GM18858 (cell line): Measurements from ENCODE around the gene AGBL4.

Source experiments
- ATAC-seq: cut with Tn5 transposase; IDR thresholded peaks from one replicate; pipeline ENCODE4 v1.9.1; 2021; ENCODE audit not compliant: unreplicated experiment

AGBL4 gene

DNA sequence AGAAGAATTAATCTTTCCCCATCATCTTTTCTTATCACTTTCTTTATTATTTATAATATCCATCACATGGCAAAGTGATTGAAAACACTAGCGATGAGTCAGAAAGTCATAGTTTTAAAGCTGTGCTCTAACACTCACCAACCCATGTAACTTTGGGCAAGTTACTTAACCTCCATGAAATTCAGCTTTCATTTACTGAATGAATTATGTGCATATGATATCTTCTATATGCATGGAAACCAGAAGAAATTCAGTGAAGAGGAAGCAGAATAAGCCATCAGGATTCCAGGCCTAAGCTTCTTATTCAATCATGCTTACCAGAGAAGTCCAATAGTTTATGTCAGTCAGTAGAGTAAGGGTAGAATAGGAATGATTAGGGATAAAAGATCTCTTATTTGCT is 300.1 kb downstream of the AGBL4 start:
- no peak for ATAC-seq

DNA sequence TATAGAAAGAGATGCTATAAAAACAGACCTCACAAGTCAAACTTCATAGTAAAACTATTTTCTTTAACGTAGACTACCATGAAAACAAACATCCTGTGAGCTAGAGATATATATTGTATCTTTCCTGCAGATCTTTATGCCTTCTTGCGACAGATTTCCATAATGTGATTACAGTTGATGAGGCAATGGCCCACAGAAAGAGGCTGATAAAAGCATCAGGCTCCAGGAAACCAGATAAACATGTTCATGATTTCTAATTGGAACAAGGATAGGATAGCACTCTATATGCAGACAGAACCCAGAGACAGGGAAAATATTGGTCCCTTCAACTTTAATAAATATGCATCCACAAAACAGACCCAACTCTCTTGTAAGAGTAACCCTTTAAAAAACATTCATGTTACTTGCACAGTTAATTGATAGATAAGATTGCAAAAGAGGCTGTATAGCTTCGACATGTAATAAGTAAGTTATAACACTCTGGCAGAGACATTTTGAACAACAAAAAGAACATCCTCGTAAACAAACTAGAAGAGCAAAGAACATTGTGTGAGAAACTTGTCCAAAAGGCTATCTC is 329.4 kb downstream of the AGBL4 start:
- no peak for ATAC-seq

DNA sequence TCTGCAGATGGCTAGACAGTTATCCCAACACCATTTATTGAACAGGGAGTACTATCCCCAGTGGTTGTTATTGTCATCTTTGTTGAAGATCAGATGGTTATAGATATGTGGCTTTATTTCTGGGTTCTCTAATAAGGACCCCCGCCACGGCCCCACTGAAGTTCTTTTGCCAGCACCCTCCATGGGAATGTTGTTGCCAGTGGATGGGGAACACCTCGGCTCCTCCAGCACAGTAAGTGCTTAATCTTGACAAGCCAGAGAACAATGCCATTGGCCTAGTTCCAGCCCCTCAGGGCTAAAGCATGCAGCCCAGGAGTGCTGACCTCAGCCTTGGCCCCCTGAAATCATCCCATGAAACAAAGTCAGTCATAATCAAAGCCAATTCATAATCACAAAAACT is 337.6 kb downstream of the AGBL4 start:
- no peak for ATAC-seq

DNA sequence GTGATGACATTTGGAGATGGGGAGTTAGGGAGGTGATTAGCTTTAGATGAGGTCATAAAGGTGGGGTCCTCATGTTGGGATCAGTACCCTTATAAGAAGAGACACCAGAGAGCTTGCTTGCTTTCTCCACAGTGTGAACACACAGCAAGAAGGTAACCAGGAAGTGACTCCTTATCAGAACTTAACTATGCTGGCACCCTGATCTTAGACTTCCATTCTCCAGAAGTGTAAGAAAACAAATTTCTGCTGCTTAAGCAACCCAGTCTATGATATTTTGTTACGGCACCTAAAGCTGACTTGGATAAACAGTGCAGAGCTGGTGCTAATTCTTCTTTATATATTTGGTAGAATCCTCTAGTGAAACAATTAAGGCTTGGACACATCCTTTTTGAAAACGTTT is 346.0 kb downstream of the AGBL4 start:
- ATAC-seq, result no peak

DNA sequence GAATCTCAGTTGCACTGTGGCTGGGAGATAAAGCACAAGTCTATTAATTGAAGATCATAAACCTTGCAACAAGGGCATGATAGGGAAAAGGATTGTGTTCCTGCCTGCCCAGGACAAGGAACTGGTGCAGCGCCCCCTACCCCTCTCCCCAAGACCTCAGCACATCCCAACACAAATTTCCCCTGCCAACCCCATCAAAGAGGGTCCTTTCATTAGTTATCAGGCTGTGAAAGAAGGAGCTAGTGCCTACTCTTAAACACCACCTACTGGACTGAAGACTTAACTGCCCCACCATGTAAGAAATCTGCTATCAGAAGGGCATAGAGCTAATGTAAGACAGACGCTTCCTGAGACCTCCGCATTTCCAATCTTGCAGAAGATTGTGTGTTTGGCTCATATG is 372.6 kb downstream of the AGBL4 start:
- no peak for ATAC-seq

DNA sequence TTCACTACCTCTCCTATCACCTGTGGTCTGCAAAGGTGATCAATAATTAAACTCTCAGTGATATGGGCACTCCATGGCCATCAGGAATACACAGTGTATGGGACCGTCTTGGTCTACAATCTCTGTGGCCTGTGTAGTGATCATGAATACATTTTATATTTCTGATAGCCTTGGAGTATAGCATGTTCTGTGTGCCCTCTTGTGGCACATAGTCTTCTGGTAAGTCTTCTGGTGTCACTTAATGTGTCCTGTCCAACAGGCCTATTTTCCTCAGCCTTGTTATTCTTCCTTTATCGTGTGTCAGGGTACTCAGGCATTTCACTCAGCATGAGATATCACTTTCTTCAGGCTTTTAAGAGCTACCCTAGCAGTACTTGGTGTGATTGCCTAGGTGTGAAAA is 393.6 kb downstream of the AGBL4 start:
- ATAC-seq, result no peak

DNA sequence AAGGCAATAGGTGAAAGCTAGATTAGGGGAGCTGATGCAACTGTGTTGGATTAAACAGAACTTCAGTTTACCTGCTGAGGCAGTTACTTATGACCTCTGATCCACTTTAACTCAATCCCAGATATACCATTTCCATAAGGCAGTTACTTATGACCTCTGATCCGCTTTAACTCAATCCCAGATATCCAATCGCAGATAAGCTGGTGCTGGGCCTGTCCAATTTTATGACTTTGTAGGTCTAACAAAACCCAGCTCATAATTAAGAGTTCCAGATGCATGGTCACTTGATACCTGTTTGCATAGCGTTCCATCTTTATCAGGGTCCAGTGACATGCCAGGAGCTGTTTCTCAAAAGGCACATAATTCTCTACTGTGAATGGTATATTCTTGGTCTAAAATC is 396.0 kb downstream of the AGBL4 start:
- no peak for ATAC-seq

DNA sequence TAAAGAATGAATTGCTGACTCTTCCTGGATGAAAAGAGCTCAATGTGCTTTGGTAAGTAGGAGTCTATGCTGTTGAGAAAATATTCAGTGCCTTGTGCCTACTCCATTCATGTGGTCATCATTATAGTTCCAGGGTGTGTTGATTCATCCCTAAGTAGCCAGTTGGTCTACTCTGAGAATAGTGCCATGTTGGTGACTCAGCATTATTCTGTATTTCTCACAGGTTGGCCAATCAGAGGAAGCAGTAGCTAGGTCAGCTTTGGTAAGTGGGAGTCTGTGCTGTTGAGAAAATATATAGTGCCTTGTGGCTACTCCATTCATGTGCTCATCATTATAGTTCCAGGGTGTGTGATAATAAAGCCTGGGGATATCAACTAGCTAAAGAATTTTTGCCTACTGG is 397.3 kb downstream of the AGBL4 start:
- no peak for ATAC-seq

DNA sequence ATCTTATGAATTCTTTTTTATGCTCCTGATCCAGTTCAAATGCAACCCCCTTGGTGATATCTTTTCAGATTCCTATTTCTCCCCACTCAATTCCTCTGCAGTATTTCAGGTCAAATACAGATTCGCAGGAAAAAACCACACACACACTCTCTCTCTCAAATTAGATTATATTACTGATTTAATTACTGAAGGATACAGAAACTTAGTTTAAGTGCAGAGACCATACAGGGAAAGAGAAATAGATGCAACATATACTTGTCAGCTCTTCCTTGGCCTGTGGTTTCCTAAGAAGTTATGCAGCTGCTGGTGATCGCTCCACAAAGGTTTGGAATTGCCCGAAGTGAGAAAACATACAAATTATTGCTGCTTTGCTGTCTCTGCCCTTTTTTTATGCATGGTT is 400.9 kb downstream of the AGBL4 start:
- ATAC-seq, result no peak

DNA sequence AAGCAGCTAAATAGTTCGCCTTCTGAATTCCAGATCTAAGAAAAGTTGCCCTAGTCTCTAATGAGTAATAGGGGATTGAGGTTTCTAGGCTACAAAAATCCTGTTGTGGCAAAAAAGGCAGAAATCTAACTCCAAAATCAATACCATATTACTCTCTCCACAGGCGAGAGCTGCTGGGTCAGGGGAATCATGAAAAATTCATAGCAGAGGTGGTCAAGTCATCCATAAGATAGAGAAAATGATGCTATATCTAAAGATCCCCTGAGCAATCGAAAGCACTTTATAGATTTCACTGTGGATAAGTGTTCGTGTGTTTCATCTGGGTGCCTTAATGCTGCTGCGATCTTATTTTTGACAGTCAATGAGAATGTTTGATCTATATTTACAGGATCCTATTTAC is 417.7 kb downstream of the AGBL4 start:
- ATAC-seq, result no peak

DNA sequence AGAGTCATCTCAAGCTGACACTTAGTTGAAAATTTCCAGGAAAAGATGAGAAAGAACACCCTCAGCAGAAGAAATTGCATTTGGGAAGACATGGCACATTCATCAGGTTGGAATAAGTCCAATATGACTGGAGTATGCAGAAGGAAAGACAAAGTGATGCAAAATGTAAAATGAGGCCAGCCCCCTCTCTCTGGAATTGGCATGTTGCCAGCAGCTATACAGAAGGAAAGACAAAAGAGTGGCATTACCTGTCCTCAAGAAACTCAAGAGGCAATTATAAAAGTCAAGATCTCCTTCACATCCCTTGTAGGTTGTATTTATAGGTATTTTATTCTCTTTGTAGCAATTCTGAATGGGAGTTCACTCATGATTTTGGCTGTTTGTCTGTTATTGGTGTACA is 426.3 kb downstream of the AGBL4 start:
- no peak for ATAC-seq

DNA sequence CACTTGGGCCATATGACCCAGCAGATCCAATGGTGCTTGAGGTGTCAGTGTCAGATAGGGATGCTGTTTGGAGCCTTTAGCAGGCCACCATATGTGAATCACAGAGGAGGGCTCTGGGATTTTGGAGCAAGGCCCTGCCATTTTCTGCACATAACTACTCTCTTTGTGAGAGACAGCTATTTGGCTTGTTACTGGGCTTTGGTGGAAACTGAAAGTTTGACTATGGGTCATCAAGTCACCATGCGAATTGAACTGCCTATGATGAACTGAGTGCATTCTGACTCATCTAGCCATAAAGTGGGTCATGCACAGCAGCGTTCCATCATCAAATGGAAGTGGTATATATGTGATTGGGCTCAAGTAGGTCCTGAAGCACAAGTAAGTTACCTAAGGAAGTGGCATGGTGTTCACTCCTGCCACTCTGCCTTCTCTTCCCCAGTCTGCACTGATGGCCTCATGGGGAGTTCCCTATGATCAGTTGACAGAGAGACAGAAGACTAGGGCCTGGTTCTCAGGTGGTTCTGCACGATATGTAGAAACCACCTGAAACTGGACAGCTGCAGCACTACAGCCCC is 447.3 kb downstream of the AGBL4 start:
- no peak for ATAC-seq

DNA sequence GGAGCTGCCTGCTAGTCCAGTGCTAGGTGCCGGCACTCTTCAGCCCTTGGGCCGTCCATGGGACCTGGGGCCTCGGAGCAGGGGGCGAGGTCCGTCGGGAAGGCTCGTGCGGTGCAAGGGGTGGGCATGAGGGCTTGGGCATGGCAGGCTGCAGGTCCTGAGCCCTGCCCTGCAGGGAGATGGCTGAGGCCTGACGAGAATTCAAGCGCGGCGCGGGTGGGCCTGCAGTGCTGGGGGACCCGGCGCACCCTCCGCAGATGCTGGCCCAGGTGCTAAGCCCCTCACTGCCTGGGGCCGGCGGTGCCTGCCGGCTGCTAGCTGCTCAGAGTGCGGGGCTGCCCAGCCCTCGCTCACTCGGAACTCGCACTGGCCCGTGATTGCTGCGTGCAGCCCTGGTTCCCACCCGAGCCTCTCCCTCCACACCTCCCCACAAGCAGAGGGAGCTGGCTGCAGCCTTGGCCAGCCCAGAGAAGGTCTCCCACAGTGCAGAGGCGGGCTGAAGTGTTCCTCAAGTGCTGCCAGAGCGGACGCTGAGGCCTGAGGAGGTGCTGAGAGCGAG is 467.0 kb downstream of the AGBL4 start:
- ATAC-seq, result no peak

DNA sequence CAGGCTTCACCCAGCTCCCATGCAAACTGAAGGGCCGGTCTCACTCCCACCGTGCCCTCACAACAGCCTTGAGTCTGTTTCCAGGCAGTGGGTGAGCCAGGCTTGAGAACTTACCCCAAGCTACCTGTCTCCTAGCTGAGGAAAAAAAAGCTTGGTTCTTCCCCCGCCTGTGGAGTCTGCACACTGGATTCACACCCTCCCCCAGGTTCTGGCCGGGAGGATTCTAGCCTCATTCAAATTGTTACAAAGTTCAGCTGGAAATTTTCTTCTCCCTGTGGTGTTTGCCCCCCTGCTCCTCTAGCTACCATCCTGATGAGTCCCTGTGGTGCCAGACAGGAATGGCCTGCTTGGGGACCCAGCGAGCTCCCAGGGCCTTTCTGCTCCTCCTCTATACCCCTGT is 471.7 kb downstream of the AGBL4 start:
- no peak for ATAC-seq

DNA sequence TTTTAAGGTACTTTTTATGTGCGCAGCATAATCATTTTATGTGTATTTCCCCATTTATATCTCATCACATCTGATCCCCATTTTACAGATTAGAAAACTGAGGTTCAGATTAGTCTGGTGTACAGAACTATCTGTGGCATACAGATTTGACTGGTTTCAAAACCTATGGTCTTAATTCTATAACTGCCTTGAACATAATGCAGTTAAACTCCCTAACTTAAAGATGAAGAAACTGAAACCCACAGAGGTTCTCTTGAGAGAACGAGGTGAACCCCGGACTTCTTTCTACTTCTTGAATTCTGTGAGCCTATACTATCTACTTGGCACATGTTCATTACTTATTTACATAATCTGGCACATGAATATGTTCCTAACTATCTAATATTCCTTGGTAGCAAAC is 479.1 kb downstream of the AGBL4 start:
- no peak for ATAC-seq

DNA sequence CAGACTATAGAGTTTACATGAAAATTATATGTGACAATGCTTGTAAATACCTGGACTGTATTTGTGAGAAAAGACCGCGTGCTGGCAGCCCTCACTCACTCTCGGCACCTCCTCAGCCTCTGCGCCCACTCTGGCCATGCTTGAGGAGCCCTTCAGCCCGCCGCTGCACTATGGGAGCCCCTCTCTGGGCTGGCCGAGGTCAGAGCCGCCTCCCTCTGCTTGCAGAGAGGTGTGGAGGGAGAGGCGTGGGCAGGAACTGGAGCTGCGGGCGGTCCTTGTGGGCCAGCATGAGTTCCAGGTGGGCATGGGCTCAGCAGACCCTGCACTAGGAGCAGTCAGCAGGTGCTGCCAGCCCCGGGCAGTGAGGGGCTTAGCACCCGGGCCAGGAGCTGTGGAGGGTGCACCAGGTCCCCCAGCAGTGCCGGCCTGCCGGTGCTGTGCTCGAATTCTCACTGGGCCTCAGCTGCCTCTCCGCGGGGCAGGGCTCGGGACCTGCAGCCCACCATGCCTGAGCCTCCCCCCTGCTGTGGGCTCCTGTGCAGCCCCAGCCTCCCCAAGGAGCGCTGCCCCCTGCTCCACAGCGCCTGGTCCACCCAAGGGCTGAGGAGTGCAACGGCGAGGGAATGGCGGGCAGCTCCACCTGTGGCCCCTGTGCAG is 482.5 kb downstream of the AGBL4 start:
- ATAC-seq, result no peak

DNA sequence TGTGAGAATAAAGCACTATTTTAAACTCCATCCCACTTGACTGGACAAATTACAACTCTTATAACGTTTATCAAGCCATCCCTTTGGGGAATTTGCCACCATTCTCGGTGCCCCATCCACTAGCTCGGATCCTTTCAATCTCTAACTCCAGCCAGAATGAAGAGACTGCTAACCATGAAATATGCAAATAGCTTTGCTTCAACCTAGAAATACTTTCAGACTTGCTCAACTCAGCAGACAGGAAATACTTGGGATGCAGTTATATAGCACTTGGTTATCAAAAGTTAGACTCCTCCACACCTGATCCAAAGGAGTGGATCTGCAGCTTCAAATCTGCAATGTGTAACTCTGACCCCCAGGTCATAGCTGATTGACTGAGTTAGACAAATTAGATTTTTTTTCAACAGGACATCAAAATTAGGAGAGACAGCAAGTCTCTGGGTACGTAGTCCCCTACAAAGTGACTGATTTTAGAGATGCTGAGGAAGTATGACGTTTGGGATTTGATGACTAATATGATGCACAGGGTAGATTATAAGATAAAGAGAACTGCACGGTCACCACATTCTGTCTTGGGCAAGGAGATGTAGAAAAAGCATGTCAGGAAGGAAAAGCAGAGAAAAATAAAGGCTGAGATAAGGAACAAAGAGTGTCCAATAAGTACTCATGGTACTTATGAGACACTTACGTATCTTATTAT is 496.0 kb downstream of the AGBL4 start:
- no peak for ATAC-seq

DNA sequence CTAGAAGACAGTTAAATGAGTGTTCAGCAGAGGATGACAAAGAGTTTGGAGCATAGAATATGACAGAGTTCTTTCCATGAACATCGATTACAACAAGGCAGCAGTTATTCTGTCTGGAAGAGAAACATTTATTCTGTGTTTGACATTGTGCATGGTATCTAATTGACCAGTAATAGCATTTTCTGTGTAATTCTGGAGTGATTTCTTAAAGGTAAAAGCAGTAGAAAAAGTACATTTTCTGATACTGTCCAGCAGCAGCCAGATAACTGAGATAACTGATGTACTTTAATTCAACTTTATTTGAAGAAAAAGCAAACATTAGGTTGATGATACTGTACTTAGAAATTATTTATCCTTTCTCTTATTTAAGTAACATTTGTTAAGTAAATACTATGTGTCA is 497.1 kb downstream of the AGBL4 start:
- ATAC-seq, result no peak

DNA sequence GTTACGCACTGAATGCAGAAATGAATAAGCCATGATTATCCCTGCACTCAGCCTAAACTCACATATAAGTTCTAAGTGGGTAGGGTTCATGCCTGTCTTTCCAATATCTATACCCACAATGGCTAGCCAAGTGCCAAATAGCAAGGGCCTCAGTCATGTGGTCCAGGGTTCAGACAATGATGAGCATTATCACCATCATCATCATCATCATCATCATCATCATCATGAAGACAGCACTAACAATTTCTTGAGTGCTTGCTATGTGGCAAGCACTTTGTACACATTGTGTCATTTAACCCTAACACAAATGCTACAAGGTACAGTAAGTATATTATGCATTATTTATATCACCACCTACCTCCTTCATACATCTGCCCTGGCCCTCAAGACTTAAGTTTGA is 500.0 kb downstream of the AGBL4 start:
- no peak for ATAC-seq

DNA sequence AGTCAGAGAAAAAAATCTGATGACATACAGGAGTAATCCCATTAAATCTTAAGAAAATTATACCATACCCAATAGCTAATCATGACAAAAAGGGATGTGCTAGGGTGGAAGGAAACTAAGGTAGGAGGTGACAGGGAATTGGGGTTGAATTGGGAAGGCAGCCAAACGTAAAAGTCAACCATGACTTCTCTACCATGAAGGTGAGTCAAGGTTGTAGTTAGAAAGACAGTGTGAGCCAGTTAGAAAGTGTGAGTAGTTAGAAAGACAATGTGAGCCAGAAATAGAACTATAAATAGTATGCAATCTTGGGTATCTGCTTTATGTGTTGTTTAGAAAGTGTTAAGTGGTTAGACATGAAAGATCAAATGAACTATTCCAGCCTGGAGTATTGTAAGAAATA is 556.8 kb downstream of the AGBL4 start:
- ATAC-seq, result no peak

DNA sequence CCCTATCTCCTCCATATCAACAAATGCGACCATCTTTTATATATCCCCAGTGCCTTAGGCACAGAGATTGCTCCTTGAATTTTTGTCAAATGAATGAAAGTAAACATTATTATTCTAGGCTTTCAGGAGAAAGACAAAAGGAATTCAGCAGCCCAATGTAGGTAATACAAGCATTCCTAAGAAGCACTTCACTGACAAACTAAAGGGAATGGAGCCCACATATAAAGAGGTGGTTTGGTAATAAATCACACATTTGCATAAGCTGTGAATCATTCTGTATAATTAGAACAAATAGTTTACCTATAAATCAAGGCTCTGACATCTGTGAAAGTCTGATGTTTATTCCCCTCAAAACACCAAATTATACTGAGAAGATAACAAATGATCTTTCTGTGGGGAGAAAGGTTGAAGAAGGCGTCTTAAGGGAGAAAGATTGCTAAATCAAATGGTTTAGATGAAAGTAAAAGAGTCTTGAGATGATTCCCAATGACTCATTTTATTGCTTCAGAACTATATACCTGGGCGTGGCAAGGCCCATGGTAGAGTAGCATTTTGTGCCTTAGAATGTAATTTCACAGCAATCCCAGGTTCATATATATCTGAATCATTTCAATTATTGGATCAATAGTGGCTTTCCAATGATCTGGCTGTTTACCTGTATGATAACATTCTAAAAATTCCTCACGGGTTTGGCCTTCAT is 558.1 kb downstream of the AGBL4 start:
- no peak for ATAC-seq
